Measurements from ENCODE around the gene CIB2.
A peak's percentile ranks its signal among the peaks of the same experiment; 100 is the strongest.

Gene CIB2

DNA sequence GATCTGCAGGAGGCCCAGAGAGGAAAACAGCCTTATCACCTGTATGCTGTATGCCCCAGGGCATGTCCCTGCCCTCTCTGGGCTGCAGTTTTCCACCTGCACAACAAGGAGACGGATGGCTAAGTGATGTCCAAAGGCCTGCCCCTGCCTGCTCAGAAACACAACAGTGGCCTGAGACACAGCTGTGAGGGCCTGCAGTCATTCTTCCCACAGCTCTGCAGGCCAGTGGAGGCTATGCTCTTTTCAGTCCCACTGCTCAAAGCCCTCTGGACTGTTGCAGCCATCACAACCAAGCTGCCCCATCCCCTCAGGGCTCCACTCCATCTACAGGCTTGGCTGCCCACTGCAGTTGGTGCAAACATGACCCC lies 48.5 kb downstream of the CIB2 start:
- DNase-seq = no peak

DNA sequence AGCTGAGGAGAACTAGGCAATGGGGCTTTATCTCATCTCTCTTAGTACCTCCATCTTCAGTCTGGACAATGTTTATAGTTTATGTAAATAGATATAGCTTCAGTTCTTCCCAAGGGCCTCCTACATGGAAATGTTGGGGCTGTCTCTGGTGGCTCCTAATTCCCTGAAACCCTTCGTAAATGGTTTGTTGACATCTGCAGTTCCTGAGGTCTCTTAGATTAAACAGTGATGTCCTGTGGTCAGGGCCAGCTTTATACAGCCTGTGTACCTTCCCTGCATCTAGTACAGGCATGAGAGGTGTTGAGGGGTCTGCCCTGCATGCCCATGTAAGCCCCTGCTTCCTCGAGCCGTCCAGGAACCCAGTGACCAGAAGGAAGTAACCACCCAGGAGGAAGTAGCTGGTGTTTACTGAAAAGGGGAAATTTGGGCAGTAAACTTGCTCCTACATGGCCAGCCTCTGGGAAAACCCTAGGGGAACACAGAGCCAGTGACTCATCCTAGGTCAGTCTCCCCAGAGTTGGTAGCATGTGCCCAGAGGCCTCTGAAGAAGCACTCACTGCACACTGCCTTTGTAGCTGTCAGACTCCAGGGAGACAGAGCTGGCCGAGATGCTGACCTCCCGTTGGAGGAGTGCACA lies 49.0 kb downstream of the CIB2 start:
- no peak for DNase-seq

DNA sequence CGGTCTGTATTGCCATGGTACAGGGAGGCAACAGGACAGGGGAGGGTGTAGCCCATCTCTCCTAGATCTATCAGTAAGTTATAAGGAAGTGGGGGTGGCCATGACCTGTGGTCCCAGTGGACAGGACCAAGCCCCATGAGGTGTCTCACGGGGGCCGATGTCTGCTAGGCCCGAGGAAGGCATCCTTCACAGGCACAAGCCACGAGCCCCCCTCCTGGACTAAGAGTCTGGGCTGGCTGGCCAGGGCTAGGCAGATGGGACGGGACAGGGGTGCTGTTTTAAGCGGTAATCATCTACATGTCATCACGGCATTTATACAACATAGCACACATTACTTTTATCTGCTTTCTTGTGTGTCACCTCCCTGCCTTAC lies 51.2 kb downstream of the CIB2 start:
- no peak for DNase-seq

DNA sequence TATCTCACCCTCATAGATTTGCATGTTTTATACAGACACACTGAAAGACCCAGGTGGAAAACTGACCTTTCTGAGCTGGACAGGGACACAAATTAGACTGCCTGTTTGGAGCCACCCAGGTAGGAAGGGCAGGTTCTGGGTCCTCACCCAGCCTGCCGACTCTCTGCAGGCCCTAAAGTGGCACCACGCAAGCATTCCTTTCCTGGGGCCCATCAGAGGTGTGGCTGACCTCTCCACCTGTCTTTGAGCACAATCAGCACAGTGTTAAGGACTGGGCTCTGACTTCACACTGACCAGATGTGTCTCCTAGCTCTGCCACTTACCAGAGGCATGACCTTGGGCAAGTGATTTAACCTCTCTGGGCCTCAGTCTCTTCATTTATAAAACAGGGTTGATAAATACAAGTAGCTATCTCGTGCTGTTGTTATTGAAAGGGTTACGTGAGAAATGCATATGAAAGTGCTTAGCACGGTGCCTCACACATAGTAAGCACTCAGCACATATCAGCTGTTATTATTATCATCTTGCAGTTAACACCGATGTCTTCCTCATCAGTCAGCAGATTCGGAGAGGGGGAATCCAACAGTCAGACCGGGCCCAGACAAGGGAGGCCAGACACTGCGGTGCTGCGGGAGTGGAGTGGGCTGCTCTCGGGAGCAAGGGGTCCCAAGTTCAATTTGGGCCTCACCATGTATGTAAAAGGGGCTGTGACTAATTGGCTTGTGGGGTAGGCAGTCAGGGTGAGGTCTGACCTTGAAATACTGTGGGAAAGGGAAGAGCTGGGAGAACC lies 51.8 kb downstream of the CIB2 start:
- no peak for DNase-seq

DNA sequence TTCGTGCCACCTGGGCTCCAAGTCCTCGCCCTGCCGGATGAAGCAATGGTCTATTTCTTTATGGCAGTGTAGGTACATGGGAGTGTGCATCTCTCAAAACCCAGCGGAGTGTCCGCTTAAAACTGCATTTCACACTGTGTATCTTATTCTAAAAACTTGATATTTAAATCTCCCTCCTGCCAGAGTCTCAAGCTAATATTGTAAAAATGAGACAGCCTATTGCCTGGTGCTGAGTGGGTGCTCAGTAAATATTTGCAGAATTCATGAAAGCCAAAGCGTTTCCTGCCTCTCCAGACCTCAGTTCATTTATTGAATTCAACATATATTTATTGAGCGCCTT lies 53.4 kb downstream of the CIB2 start:
- DNase-seq = peak; percentile 48

DNA sequence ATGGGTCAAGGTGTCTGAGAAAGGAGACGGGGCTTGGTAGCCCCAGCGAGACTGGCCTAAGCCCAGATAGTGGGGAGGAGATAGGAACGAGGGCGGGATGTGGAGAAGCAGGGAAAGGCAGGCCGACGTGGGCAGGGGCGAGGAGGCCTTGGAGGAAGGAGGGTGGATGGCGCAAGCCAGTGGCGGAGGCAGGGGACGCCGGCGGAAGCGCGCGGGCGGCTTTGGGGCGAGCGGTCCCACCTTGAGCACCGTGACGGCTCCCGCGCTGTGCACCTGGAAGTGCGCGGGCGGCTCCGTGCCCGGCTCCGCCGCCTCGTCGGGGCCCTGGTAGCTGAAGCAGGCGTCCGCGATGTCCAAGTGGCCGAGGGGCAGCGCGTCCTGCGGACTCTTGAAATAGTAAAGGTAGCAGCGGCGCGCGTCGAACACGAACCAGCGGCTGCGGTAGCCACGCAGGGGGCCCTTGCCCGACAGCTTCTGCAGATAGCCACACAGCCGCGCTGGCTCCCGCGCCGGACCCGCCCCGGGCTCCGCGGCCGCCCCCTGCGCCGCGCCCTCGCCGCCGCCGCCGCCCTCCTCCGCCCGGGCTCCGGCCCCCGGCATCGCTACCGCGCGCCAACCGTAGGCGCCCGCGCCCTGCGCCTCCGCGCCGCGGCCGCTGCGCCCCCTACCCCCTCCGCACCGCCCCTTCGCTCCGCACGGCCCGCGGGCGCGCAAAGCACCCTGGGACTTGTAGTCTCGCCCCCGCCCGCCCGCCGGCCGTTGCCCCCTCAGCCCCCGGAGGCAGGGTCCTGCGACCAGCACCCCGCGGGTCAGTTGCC lies 54.0 kb downstream of the CIB2 start, which contains the start of gene TBC1D2B:
Gene TBC1D2B, minus strand, starts transcription at position 659 of the 818 bp plus-strand sequence. Its CDS starts 59 bp downstream, at position 600.
- peak; percentile 70 for DNase-seq

DNA sequence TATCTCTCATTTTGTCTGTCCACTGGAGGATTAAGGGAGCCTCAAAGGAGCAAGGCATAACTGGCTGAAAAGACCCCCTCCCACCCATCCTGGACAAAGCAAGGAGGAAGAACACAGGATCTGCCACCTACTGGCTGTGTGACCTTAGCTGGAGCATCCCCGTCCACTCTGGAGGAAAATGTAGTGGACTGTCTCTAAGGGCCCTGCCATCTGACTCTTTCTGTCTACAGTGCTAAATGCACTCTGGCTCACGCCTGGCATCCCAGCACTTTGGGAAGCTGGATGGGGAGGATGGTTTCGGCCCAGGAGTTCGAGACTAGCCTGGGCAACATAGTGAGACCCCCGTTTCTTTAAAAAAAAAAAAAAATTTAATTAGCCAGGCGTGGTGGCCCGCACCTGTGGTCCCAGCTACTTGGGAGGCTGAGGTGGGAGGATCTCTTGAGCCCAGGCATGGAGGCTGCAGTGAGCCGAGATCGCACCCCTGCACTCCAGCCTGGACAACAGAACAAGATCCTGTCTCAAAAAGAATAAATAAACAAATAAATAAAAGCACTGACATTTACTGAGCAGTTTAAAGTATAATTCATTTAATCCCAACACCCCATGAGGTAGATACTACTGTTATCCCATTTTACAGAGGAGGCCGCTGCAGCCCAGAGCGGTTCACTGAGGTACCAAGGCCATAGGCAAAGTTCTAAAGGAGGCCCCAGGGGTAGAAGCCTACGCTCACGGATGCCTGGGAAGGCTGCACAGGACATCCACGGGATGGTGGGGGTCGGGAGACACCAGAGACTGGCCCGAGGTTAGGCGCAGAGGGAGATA lies 54.8 kb downstream of the CIB2 start:
- DNase-seq = no peak

DNA sequence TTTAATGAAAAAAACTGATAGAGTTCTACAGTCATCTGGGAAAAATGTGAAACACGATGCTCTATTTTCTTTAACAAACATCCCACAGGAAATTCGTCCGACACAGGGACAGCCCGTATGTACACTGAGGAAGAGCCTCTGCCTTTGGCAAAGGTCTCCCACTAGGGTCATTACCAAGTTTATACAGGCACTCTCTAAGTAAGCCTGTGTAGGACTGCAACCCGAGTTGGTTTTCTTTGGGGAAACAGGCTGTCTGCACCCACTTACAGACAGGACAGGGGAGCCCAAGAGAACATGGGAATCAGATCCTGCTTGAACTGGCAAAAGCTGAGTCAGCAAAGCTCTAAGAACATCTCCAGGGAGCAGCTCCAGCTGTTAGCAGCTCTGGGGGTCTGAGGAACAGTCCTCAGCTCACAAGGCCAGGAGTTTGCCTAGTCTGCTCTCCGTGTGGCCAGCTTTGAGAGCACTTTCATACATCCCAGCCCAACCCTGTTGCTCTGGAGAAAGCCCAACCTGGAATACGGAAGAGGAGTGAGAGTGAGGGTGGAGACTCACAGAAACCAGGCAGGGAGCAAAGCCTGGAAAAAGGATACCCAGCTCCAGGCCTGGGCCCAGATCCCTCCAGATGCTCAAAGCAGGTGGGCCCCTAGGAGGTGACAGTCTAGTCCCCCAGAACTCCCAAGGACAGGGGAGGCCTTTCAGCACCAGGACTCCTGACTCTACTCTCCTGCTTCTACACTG lies 55.6 kb downstream of the CIB2 start:
- DNase-seq = no peak

DNA sequence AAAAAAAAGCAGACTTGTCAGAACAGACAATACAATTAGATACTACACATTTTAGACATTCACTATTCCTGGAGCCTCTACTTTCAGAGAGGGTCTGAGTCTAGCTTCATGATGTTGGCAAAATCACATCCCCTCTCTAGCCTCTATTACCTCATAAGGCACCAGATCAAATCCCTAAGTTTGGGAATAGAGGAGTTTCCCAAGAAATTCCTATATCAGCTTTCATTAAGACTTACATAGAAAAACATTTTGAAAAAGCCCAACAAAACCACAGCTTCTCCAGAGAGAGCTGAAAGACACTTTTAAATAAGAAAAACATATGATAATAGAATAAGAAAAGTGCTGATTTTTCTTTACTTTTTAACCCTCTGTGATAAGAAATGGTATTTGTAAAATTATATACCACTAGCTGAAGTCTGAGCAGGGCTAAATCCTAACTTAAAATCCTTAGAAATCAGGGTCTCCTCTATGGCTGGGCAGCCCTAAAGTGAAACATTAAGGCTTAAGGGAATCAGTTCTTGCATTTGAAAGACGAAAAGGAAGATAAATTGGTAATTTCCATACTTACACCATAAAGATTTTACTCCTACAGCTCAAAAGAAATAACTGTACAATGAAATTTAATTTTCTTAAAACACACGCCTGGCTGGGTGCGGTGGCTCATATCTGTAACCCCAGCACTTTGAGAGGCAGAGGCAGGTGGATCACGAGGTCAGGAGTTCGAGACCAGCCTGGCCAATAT lies 58.0 kb downstream of the CIB2 start:
- DNase-seq = no peak

DNA sequence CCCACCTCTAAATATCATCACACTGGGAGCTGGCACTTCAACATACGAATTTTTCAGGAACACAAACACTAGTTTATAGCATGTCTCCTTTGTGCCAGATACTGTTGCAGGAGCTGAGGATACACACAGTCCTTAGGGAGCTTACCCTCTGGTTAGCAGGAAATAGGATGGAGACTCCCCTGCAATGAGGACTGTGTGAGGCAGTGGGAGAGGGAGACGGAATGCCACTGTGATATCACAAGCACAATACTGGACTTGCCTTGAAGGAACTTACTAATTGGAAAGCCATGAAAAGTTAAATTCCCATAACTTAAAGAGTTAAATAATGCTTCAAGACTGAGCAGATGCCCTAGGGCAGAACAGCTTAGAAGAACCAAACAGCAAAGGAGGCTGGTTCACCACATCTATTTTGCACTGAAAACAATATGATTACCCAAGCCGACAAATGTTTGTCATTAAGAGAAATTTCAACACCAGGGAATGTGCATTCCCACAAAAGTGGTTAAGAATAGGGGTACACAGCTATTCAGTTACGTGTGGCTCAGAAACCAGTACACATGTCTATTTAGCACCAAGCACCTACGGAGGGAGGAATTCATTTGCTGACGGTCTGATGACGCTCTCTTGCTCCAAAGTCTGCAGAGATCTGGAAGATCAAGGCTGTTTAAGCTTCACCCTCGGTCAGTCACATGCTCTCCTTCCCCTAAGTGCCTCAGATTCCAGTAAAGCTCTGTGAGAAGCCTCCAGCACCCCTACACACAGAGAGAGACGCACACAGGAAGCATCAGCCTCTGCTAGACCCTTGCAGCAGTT lies 59.0 kb downstream of the CIB2 start:
- DNase-seq = no peak

DNA sequence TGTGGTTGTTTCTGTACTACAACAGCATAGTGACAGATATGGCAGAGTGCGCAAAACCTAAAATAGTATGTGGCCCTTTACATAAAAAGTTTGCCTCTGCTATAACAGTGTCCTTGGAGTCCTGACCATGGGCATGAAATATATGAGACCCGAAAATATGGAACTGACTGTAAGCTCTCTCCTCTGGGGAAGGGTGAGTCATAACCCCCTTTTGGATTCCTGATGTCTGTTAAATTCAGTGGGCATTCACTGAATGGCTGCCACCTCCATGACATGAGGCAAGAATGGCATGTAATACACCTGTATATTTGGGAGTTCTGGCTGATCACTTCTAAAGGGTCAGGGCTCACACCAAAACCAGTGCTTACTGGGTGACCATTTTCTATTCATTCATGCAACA lies 59.9 kb downstream of the CIB2 start:
- DNase-seq = no peak

DNA sequence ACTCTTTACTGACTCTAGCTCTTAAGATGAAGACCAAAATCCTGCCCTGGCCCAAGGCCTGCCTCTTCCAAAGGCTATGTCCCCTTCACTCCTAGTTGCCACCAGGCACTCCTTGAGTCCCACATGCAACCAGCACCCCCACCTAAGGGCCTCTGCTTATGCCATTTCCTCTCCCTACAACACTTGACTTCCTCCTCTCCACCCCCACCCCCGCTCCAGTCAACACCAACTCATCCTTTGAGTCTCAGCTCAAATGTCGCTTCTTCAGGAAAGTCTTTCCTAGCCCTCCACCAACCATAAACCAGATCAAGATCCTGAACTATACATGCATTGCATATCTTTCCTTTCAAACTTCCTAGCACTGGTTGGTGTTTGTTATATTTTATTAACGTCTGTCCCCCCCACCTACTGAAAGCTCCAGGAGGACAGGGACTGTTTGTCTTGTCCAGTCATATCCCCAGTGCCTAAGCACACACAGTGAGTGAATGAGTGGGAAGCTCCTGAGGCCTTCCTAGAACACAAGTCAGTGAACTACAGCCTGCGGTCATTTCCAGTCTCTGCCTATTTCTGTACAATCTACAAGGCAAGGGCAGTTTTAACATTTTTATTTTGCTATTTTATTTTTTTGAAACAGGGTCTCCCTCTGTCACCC lies 61.1 kb downstream of the CIB2 start:
- DNase-seq = peak; percentile 30

DNA sequence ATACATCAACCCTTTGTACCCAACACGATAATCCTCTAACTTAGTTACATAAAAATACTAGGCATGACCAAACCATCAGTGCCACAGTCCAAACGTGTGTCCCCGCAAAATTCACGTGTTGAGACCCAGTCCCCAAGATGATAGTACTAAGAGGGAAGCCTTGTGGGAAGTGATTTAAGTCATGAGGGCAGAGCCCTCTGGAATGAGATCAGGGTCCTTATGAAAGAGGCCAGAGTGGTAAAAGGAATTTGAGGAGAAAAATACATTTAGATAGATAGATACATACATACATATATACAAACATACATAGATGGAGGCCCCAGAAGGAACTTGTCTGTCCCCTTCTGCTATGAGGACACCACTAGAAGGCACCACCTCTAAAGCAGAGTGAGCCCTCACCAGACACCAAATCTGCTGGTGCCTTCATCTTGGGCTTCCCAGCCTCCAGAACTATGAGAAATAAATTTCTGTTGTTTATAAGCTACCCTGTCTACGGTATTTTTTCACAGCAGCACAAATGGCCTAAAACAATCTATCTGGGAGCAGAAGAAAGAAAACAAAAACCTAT lies 61.7 kb downstream of the CIB2 start:
- DNase-seq = peak; percentile 30

DNA sequence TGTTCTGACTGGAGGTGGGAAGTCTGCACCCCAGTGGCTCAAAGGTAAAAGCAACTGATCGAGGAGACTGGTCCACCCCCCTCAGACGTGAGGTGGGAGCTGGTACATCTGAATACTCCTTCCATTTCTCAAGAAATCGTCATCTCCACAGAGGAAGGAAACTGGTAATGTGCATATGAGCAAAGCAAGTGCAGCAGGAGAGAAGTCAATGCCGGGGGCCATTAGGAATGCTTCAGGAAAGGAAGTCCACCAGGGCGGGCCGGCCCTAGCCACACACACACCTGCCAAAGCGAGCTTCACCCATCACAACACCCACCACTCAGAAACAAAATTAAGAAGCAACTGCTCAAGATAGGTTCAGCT lies 62.2 kb downstream of the CIB2 start:
- DNase-seq = no peak

DNA sequence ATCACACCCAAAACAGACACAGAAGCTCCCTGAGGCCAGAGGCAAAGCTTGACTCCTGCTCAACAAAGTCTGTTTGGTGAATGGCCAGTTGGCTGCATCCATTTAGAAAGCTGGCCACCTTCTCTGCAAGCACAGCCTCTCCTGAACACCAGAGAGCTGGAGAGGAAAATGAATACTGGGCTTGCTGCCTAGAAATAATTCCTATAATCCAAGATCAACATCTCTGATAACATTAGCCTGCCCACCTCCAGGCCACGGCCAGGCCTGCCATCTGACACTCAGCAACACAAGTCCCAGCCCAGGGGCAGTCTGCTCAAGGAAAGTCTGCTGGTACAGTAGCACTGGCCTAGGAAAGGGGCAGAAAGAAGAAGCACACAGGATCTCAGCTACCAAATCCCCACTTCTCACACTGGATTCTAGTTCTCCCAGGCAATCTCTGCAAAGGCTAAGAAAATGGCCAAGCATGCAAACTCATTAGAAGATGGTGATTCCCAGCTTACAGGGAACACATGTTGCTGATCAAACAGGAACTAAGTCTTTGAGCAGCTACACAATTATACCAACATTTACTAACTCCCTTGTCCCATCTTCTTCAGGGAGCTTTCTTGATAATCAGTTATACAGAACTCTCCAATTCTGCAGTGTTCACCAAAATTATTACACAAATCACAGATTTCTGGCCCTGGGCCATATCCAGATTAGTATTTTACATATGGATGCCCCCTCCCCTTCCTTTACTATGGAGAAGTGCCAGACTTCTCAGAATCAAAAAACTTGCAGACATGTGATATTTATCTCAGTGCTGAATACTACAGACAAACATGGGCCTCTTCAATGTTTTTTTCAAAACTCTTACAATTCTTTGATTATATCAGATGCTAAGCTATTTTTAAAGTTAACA lies 63.7 kb downstream of the CIB2 start:
- DNase-seq = peak; percentile 72

DNA sequence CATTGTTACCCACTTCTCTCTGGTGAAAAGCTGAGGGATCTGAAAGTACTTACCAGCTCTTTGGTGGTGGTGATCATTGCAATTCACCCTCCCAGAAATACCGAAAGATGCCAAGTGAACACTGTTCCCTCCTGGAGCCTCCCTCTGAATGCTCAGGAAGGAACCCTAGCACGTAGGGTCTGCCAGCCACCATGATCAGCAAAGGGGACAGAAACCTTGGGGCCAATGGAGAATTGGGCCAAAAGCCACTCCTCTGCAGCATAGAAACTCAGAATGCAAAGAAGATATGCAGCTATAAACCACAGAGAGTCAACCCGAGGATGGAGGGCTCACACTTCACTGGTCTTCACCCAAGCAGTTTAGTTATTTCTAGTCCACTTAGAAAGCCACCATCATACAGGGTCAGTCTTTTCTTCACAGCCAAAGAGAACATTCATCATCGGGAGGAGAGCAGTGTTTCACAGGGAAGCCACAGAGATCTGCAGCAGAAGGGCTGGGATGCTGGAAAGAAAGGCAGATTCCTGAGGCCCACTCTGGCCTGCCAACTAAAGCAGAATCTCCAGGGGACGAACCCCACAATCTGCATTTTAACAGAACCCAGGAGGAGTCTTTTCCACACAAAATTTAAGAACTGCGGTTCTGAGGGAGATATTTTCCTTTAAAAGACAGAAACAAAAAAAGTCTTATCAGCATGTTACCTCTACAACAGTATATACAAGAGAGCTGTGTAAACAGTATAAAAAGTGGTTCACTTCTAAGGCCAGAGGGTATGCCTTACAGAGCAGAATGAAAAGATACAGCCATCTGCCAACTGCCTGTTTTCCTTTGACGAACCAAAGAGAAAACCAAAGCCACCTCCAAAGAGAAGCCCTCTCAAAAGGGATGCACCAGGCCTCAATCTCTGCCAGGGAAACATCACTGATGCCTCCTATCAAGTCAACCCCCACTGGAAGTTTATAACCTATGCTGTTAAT lies 65.0 kb downstream of the CIB2 start:
- DNase-seq = no peak

DNA sequence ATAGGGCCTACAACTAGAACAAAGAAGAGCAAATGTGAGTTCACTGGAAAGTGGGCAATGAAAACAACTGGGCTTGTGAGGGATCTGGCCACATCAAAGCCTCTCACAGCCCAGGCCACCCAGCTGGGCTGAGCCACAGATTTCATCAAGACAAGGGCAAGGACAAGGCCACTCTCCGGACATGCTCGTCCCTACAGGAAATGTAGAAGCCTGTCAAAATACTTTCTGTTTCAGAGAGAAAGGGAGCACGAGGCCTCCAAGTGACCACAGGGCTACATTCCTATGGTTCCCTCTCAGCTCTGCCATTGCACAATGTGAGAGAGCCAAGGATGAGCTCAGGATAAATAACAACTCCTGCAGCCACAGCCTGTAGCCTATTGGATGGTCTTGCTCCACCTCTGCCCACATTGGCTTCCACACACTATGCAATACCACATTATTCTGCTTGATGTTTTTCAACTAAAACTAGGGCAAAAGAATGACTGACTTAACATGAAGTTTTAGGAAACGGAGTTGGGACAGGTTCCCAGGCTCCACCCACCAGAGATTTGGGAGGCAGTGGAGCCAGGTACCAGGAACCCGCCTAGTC lies 65.9 kb downstream of the CIB2 start:
- DNase-seq = peak; percentile 92

Data from OCI-M1 (cell line).